ENCODE data around the gene PTPRM. TPM values are rescaled to one million over a fixed set of nuclear protein-coding genes. Genes with fewer than 3 reads are reported as not detected.

Gene PTPRM
- polyA plus RNA-seq, 1 of the 3 experiments (the other 2 are of a cell fraction) = 16.0 TPM

DNA sequence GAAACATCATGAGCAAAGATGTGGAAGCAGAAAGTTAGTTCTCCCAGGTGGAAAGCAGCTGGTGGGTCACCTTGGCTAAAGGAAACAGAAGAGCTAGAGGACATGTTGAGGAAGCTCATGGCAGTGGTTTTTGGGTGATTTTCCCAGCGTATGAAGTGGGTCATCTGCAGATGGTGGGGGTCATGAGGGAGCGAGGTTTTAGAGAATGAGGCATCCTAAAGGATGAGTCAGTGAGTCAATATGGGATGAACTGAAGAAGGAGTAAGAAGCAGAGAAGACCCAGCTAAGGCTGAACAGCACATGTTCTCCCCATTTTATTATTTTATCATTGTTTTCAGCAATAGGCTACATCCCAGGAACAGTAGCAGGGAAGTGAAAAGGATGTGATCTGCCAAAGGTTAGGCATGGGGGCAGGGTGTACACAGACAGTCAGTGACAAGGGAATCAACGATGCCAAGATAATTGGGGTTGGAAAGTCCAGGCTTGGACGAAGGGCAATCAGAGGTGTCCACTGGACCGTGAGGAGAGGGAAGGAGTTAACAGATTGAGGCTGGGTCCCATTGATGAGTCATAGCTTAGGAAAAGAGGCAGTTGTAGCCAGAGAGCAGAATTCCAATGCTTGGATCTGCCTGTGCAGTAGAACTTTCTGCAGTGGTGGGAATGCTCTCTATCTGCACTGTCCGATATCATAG, 752.8 kb downstream of the PTPRM start:
- Histone ChIP-seq H3K4me3 (ENCODE audit: low read depth in 2 of 2, low read length in 1 of 2) (no peak overlapping the region), H3K27me3 (ENCODE audit: insufficient read depth) (no peaks in the 10 kb centered on the region), H3K4me2 (no peak overlapping the region), H3K9me3 (no peaks in the 10 kb centered on the region), H3F3A (replicated peaks; ENCODE audit: insufficient read depth) (no peaks in the 10 kb centered on the region), H3K27ac (ENCODE audit: low read depth in 2 of 2, low read length in 1 of 2) (no peak overlapping the region), H3K9ac (no peak overlapping the region), H3K36me3 (replicated peaks in 1 of 2; ENCODE audit: control insufficient read depth in 1 of 2, insufficient read depth in 2 of 2, low read length in 1 of 2) (no peaks in the 10 kb centered on the region), H3K79me2 (ENCODE audit: insufficient read depth) (no peaks in the 10 kb centered on the region), H2AFZ (ENCODE audit: low read depth) (no peak overlapping the region), H3K4me1 (ENCODE audit: control insufficient read depth in 1 of 2, insufficient read depth in 2 of 2, low read depth in 1 of 2, low read length in 1 of 2) (no peaks in the 10 kb centered on the region; a peak in 1 of 4 replicates), H4K20me1 (ENCODE audit: insufficient read depth) (no peaks in the 10 kb centered on the region), H3K9me2 (no peaks in the 10 kb centered on the region)
- no peak for TF ChIP-seq GATA2 (CRISPR knock-in tag; IDR thresholded peaks at IDR 0.05)
- TF ChIP-seq, protein P1, sequence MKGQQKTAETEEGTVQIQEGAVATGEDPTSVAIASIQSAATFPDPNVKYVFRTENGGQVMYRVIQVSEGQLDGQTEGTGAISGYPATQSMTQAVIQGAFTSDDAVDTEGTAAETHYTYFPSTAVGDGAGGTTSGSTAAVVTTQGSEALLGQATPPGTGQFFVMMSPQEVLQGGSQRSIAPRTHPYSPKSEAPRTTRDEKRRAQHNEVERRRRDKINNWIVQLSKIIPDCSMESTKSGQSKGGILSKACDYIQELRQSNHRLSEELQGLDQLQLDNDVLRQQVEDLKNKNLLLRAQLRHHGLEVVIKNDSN (IDR thresholded peaks at IDR 0.05; ENCODE audit: borderline replicate concordance, low read depth) = no peak
- DNase-seq = no peak
- ChIA-PET POLR2A (no interaction called here), CTCF (no interaction called here)
- 55% methylated on average over 6 of the region's 6 CpGs for WGBS (ENCODE audit: low lambda C conversion rate)

DNA sequence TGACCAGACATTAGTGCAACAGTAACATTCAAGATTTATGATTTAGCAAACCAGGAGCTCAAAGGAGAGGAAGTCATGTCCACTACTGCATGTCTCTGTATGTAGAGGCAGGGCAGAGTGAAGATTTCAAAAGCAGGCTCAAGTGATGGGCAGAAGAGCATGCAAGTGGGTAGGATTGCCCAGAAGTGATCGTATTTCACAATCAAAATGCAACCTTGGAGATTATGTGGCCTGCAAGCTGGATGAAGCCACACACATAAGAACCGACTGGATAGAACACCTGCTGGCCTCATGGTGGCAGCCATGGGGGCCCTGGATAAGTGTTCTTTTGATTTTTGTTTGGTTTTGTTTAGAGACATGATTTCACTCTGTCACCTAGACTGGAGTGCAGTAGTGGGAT, 755.4 kb downstream of the PTPRM start:
- ChIA-PET POLR2A (no interaction called here), CTCF (no interaction called here)
- WGBS (ENCODE audit: low lambda C conversion rate) = 48% methylated on average over 2 of the region's 2 CpGs
- H4K20me1 ChIP-seq (ENCODE audit: insufficient read depth) = no peaks in the 10 kb centered on the region
- no peaks in the 10 kb centered on the region for H3K27me3 ChIP-seq (ENCODE audit: insufficient read depth)
- no peak overlapping the region for H3K4me2 ChIP-seq
- no peak for TF ChIP-seq NRF1 (IDR thresholded peaks at IDR 0.05; ENCODE audit: low read depth, low read length)
- no peak for TF ChIP-seq TEAD4 (IDR thresholded peaks at IDR 0.05; ENCODE audit: borderline replicate concordance, insufficient read depth)
- no peak for TF ChIP-seq EZH2phosphoT487 (IDR thresholded peaks at IDR 0.05; ENCODE audit: borderline replicate concordance, low read depth)
- no peak for TF ChIP-seq FOXM1 (IDR thresholded peaks at IDR 0.05; ENCODE audit: low read depth)
- no peak for TF ChIP-seq RAD21 (IDR thresholded peaks at IDR 0.05; ENCODE audit: low read length)
- no peak for TF ChIP-seq RXRA (IDR thresholded peaks at IDR 0.05; ENCODE audit: borderline replicate concordance, low read depth)
- no peak for TF ChIP-seq JUND (IDR thresholded peaks at IDR 0.05)
- TF ChIP-seq, protein P2, sequence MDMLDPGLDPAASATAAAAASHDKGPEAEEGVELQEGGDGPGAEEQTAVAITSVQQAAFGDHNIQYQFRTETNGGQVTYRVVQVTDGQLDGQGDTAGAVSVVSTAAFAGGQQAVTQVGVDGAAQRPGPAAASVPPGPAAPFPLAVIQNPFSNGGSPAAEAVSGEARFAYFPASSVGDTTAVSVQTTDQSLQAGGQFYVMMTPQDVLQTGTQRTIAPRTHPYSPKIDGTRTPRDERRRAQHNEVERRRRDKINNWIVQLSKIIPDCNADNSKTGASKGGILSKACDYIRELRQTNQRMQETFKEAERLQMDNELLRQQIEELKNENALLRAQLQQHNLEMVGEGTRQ (IDR thresholded peaks at IDR 0.05; ENCODE audit: borderline replicate concordance, low read depth, low read length) = no peak
- TF ChIP-seq, protein P3, sequence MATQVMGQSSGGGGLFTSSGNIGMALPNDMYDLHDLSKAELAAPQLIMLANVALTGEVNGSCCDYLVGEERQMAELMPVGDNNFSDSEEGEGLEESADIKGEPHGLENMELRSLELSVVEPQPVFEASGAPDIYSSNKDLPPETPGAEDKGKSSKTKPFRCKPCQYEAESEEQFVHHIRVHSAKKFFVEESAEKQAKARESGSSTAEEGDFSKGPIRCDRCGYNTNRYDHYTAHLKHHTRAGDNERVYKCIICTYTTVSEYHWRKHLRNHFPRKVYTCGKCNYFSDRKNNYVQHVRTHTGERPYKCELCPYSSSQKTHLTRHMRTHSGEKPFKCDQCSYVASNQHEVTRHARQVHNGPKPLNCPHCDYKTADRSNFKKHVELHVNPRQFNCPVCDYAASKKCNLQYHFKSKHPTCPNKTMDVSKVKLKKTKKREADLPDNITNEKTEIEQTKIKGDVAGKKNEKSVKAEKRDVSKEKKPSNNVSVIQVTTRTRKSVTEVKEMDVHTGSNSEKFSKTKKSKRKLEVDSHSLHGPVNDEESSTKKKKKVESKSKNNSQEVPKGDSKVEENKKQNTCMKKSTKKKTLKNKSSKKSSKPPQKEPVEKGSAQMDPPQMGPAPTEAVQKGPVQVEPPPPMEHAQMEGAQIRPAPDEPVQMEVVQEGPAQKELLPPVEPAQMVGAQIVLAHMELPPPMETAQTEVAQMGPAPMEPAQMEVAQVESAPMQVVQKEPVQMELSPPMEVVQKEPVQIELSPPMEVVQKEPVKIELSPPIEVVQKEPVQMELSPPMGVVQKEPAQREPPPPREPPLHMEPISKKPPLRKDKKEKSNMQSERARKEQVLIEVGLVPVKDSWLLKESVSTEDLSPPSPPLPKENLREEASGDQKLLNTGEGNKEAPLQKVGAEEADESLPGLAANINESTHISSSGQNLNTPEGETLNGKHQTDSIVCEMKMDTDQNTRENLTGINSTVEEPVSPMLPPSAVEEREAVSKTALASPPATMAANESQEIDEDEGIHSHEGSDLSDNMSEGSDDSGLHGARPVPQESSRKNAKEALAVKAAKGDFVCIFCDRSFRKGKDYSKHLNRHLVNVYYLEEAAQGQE (IDR thresholded peaks at IDR 0.05; ENCODE audit: low read depth, low read length) = no peak
- H3K4me3 ChIP-seq (ENCODE audit: low read depth in 2 of 2, low read length in 1 of 2) = no peak overlapping the region
- no peaks in the 10 kb centered on the region for H3K79me2 ChIP-seq (ENCODE audit: insufficient read depth)
- H3K9me2 ChIP-seq = no peaks in the 10 kb centered on the region
- DNase-seq = no peak
- no peaks in the 10 kb centered on the region for H3K36me3 ChIP-seq (replicated peaks in 1 of 2; ENCODE audit: control insufficient read depth in 1 of 2, insufficient read depth in 2 of 2, low read length in 1 of 2)
- no peak overlapping the region for H2AFZ ChIP-seq (ENCODE audit: low read depth)
- peaks cover 0 to 7% of the 10 kb centered on the region in 2 experiments; a peak in 2 of 4 replicates for H3K4me1 ChIP-seq (ENCODE audit: control insufficient read depth in 1 of 2, insufficient read depth in 2 of 2, low read depth in 1 of 2, low read length in 1 of 2)
- no peaks in the 10 kb centered on the region for H3K9me3 ChIP-seq
- no peak overlapping the region for H3K9ac ChIP-seq
- H3K27ac ChIP-seq (ENCODE audit: low read depth in 2 of 2, low read length in 1 of 2) = no peak overlapping the region
- no peaks in the 10 kb centered on the region for H3F3A ChIP-seq (replicated peaks; ENCODE audit: insufficient read depth)
